HepG2 (cell line): ENCODE results near the gene MTMR6. TPM values are rescaled to one million over a fixed set of nuclear protein-coding genes. Genes with fewer than 3 reads are reported as not detected.

ENCODE experiments used
- ATAC-seq: fragments of 200-7000 bp; cut with Tn5 transposase; 3 replicates; pipeline ENCODE4 v1.9.1; 2020; ENCODE audit warnings: mild to moderate bottlenecking, moderate library complexity
- BruUV-seq: library from RNA; stranded (reverse); fragments of 400-500 nt; replicated peaks from 2 replicates; lab custom pipeline; 2021; lab: Mats Ljungman, UMichigan
- CTCF ChIA-PET: fragments of 300-600 bp; formaldehyde crosslinking; extraction: SDS; loops from one replicate; lab custom pipeline; 2021; ENCODE audit warnings: low total read pairs, inconsistent platforms, low intra/inter-chr PET ratio; lab: Yijun Ruan, JAX
- POLR2A ChIA-PET: fragments of 350-600 bp; sonication (Branson Sonifier 250); formaldehyde crosslinking; loops from one replicate; lab custom pipeline; 2020; ENCODE audit warnings: antibody characterized with exemption, inconsistent platforms; lab: Yijun Ruan, JAX
- DNase-seq: peaks from one replicate; pipeline ENCODE4 v3.0.0-alpha.2; 2015; ENCODE audit warnings: low spot score
- FAIRE-seq: peaks from 3 replicates; lab custom pipeline; 2011; peaks lifted over from hg19 to GRCh38; lab: Jason Lieb, UNC
- H2AFZ ChIP-seq: one replicate; pipeline ENCODE4 v1.6.1; 2011; ENCODE audit warnings: low read length, inconsistent platforms
- H3K27ac ChIP-seq: fragments of 300-600 bp; 3 replicates; pipeline ENCODE4 v1.8.0; 2011; ENCODE audit warnings: mixed run types, mild to moderate bottlenecking, mixed read lengths, low read length, inconsistent platforms; ENCODE audit not compliant: insufficient read depth; ENCODE audit errors: extremely low read length
- H3K27me3 ChIP-seq, 2 experiments: fragments of 200-600 bp in 1 of 2; 2 replicates in 1 of 2; 3 replicates in 1 of 2; pipeline versions ENCODE4 v1.6.0 to v1.8.0; 2011; ENCODE audit warnings: low read length in 2 of 2, mild to moderate bottlenecking in 2 of 2, moderate library complexity in 2 of 2, inconsistent platforms in 1 of 2; ENCODE audit not compliant: insufficient read depth in 2 of 2, control insufficient read depth in 1 of 2
- H3K36me3 ChIP-seq, 2 experiments: fragments of 200-600 bp in 1 of 2; replicated peaks in 1 of 2; 2 replicates in 1 of 2; 3 replicates in 1 of 2; pipeline versions ENCODE4 v1.5.1 to v1.8.0; 2011; ENCODE audit warnings: low read length in 2 of 2, inconsistent platforms in 1 of 2; ENCODE audit not compliant: insufficient read depth in 2 of 2, control insufficient read depth in 1 of 2
- H3K4me1 ChIP-seq: 2 replicates; pipeline ENCODE4 v1.5.1; 2012; ENCODE audit warnings: low read length, inconsistent platforms; ENCODE audit not compliant: insufficient read depth
- H3K4me2 ChIP-seq: 2 replicates; pipeline ENCODE4 v1.6.0; 2011; ENCODE audit warnings: low read depth, low read length, inconsistent platforms
- H3K4me3 ChIP-seq, 3 experiments: fragments of 200-600 bp in 1 of 3; sonication (generic), shearing (Covaris generic) in 1 of 3; replicated peaks in 1 of 3; 2 replicates each; pipeline ENCODE4 v1.5.1; 2011 to 2016; ENCODE audit warnings: low read length in 3 of 3, inconsistent platforms in 2 of 3, low read depth in 2 of 3, mild to moderate bottlenecking in 2 of 3, control low read depth in 1 of 3, mixed read lengths in 1 of 3; ENCODE audit not compliant: insufficient read depth in 1 of 3
- H3K79me2 ChIP-seq: one replicate; pipeline ENCODE4 v1.6.1; 2011; ENCODE audit warnings: low read length, inconsistent platforms; ENCODE audit not compliant: insufficient read depth
- H3K9ac ChIP-seq: 2 replicates; pipeline ENCODE4 v1.6.0; 2011; ENCODE audit warnings: mild to moderate bottlenecking, low read depth, low read length, inconsistent platforms; ENCODE audit not compliant: insufficient read depth
- H3K9me3 ChIP-seq: 2 replicates; pipeline ENCODE4 v1.5.1; 2012; ENCODE audit warnings: mild to moderate bottlenecking, low read length
- H4K20me1 ChIP-seq: 2 replicates; pipeline ENCODE4 v1.6.0; 2011; ENCODE audit warnings: inconsistent platforms, mild to moderate bottlenecking, low read length, moderate library complexity; ENCODE audit not compliant: insufficient read depth
- ATF1 ChIP-seq: IDR thresholded peaks from 2 replicates; pipeline ENCODE4 v1.6.1; 2016; ENCODE audit warnings: mild to moderate bottlenecking, control low read depth
- HNRNPK ChIP-seq: fragments of 200-400 bp; formaldehyde crosslinking; IDR thresholded peaks from 2 replicates; pipeline ENCODE4 v1.6.1; 2018; ENCODE audit warnings: low read length, low read depth, moderate library complexity, mild to moderate bottlenecking; ENCODE audit not compliant: poor library complexity, severe bottlenecking
- KAT7 ChIP-seq: IDR thresholded peaks from 2 replicates; pipeline ENCODE4 v1.6.1; 2018; ENCODE audit warnings: borderline replicate concordance, missing compliant biosample characterization
- MAFK ChIP-seq, 2 experiments: IDR thresholded peaks in 1 of 2; conservative IDR thresholded peaks in 1 of 2; 2 replicates each; pipeline ENCODE4 v1.6.1; 2011; ENCODE audit warnings: improper control_type of control experiment in 2 of 2, low read length in 2 of 2
- RBM22 ChIP-seq: fragments of 200-400 bp; formaldehyde crosslinking; optimal IDR thresholded peaks from 2 replicates; pipeline ENCODE3; 2017; ENCODE audit warnings: mild to moderate bottlenecking, low read length, moderate library complexity
- SNAPC2 ChIP-seq: sonication (generic); formaldehyde crosslinking; IDR thresholded peaks from 2 replicates; pipeline ENCODE4 v1.8.1; 2022; ENCODE audit warnings: mild to moderate bottlenecking, missing genetic modification reagents
- TBX3 ChIP-seq: fragments of 450-650 bp; IDR thresholded peaks from 2 replicates; pipeline ENCODE4 v1.6.1; 2017; ENCODE audit warnings: antibody characterized with exemption, mild to moderate bottlenecking, inconsistent platforms, borderline replicate concordance
- ZNF235 ChIP-seq: sonication (generic); formaldehyde crosslinking; IDR thresholded peaks from 2 replicates; pipeline ENCODE4 v1.8.1; 2023; ENCODE audit warnings: mild to moderate bottlenecking, missing genetic modification reagents, borderline replicate concordance
- ZNF264 ChIP-seq: sonication (generic); formaldehyde crosslinking; IDR thresholded peaks from 2 replicates; pipeline ENCODE4 v1.4.0; 2020; ENCODE audit warnings: missing genetic modification reagents
- ZSCAN21 ChIP-seq: sonication (generic); formaldehyde crosslinking; IDR thresholded peaks from 2 replicates; pipeline ENCODE4 v1.8.0; 2022; ENCODE audit warnings: mild to moderate bottlenecking, missing genetic modification reagents, moderate library complexity, borderline replicate concordance
- WGBS: methylation state at CpG from one replicate; pipeline ENCODE4 v1.1.6; 2017; ENCODE audit warnings: low lambda C conversion rate; 5-methylcytosine and 5-hydroxymethylcytosine counted together
- in situ Hi-C: cut with HindIII; loops from 2 replicates; pipeline ENCODE4 v1.10.0; 2017; ENCODE audit warnings: low pct_unique_long_range_greater_than_20kb; ENCODE audit not compliant: extremely low pct_ligation_motif_present
- intact Hi-C: fragments of 100-400 bp; cut with micrococcal nuclease; formaldehyde crosslinking; loops from one replicate; pipeline ENCODE4 v1.10.0; 2022; ENCODE audit not compliant: unreplicated experiment
- polyA plus RNA-seq, 8 experiments: library from polyadenylated mRNA; depleted of rRNA in 3 of 8; stranded (reverse) in 7 of 8; unstranded in 1 of 8; fragments of >200 nt; fragmentation: Illumina TruSeq in 4 of 8; extraction: Trizol in 4 of 8; gene quantifications; 2 replicates each; pipeline versions ENCODE4 v1.2.1 to v1.2.3, GENCODE V29; 2011 to 2016; ENCODE audit warnings: low read depth in 4 of 8, missing spikeins in 1 of 8, mixed read lengths in 1 of 8; ENCODE audit not compliant: insufficient read depth in 1 of 8
- total RNA-seq, 5 experiments: library from RNA; depleted of rRNA; stranded (reverse); fragments of >200 nt; fragmentation: Illumina TruSeq; extraction: Trizol; gene quantifications; 2 replicates each; pipeline ENCODE4 v1.2.3, GENCODE V29; 2016; ENCODE audit warnings: low read depth in 1 of 5
- TF ChIP-seq, protein P1 (sequence below): sonication (generic); formaldehyde crosslinking; IDR thresholded peaks from 2 replicates; pipeline ENCODE4 v1.5.1; 2020; ENCODE audit warnings: mild to moderate bottlenecking, missing genetic modification reagents, borderline replicate concordance
- TF ChIP-seq, protein P2 (sequence below): IDR thresholded peaks from 2 replicates; pipeline ENCODE4 v1.6.1; 2016; ENCODE audit warnings: low read depth, borderline replicate concordance
- TF ChIP-seq, protein P3 (sequence below): sonication (generic); formaldehyde crosslinking; IDR thresholded peaks from 2 replicates; pipeline ENCODE4 v1.4.0; 2020; ENCODE audit warnings: mild to moderate bottlenecking, missing genetic modification reagents
- TF ChIP-seq, protein P4 (sequence below): sonication (generic); formaldehyde crosslinking; conservative IDR thresholded peaks from 2 replicates; pipeline ENCODE4 v1.4.0; 2020; ENCODE audit warnings: missing genetic modification reagents
- TF ChIP-seq, protein P5 (sequence below): sonication (generic); formaldehyde crosslinking; IDR thresholded peaks from 2 replicates; pipeline ENCODE4 v1.5.1; 2020; ENCODE audit warnings: missing genetic modification reagents, mild to moderate bottlenecking, borderline replicate concordance

The MTMR6 gene
- total and polyA plus RNA-seq, 2 of the 13 experiments (the other 11 are each of a cell fraction or from before 2014, with no cell fraction given), result 3.4 to 7.8 TPM

DNA sequence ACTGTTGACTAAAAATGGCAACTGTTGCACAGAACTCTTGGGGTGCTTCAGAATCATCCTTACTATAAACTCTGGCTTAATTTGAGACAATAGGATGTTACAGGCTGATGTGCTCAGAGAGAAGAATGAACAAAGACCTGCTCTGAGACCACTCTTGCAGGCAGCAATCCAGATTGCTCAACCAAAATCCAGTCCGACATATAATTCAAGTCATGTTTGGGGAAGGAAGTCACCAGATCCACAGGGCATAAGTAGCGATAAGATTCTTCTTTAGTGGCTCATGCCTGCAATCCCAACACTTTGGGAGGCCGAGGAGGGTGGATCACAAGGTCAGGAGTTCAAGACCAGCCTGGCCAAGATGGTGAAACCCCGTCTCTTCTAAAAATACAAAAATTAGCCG, 20.6 kb downstream of the MTMR6 start:
- no peak overlapping the region for H2AFZ ChIP-seq
- peaks cover 8 to 16% of the 10 kb centered on the region in 2 experiments; a peak in 4 of 5 replicates for H3K36me3 ChIP-seq
- in situ Hi-C loops (no loop called here), intact Hi-C loops (no loop called here)
- H3K4me3 ChIP-seq, result no peak overlapping the region
- no peaks in the 10 kb centered on the region for H4K20me1 ChIP-seq
- H3K27me3 ChIP-seq, result no peaks in the 10 kb centered on the region
- no TSS peak for BruUV-seq
- H3K4me1 ChIP-seq, result no peaks in the 10 kb centered on the region
- FAIRE-seq (no peak), DNase-seq (no peak), ATAC-seq (no peak)
- 95% methylated on average over 5 of the region's 5 CpGs for WGBS
- H3K9ac ChIP-seq, result no peak overlapping the region
- no peak overlapping the region for H3K4me2 ChIP-seq
- no peak overlapping the region for H3K27ac ChIP-seq
- H3K9me3 ChIP-seq, result no peaks in the 10 kb centered on the region
- ChIA-PET CTCF (no interaction called here), POLR2A (no interaction called here)
- H3K79me2 ChIP-seq, result no peaks in the 10 kb centered on the region
- TF ChIP-seq, protein P1, sequence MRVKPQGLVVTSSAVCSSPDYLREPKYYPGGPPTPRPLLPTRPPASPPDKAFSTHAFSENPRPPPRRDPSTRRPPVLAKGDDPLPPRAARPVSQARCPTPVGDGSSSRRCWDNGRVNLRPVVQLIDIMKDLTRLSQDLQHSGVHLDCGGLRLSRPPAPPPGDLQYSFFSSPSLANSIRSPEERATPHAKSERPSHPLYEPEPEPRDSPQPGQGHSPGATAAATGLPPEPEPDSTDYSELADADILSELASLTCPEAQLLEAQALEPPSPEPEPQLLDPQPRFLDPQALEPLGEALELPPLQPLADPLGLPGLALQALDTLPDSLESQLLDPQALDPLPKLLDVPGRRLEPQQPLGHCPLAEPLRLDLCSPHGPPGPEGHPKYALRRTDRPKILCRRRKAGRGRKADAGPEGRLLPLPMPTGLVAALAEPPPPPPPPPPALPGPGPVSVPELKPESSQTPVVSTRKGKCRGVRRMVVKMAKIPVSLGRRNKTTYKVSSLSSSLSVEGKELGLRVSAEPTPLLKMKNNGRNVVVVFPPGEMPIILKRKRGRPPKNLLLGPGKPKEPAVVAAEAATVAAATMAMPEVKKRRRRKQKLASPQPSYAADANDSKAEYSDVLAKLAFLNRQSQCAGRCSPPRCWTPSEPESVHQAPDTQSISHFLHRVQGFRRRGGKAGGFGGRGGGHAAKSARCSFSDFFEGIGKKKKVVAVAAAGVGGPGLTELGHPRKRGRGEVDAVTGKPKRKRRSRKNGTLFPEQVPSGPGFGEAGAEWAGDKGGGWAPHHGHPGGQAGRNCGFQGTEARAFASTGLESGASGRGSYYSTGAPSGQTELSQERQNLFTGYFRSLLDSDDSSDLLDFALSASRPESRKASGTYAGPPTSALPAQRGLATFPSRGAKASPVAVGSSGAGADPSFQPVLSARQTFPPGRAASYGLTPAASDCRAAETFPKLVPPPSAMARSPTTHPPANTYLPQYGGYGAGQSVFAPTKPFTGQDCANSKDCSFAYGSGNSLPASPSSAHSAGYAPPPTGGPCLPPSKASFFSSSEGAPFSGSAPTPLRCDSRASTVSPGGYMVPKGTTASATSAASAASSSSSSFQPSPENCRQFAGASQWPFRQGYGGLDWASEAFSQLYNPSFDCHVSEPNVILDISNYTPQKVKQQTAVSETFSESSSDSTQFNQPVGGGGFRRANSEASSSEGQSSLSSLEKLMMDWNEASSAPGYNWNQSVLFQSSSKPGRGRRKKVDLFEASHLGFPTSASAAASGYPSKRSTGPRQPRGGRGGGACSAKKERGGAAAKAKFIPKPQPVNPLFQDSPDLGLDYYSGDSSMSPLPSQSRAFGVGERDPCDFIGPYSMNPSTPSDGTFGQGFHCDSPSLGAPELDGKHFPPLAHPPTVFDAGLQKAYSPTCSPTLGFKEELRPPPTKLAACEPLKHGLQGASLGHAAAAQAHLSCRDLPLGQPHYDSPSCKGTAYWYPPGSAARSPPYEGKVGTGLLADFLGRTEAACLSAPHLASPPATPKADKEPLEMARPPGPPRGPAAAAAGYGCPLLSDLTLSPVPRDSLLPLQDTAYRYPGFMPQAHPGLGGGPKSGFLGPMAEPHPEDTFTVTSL (CRISPR knock-in tag), result no peak
- TF ChIP-seq, protein P2, sequence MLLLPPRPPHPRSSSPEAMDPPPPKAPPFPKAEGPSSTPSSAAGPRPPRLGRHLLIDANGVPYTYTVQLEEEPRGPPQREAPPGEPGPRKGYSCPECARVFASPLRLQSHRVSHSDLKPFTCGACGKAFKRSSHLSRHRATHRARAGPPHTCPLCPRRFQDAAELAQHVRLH (CRISPR knock-in tag), result no peak
- TF ChIP-seq MAFK (conservative IDR thresholded peaks at IDR 0.05 in 1 of 2, IDR thresholded peaks at IDR 0.05 in 1 of 2; ENCODE audit: low read length in 2 of 2), result no peak
- TF ChIP-seq, protein P3, sequence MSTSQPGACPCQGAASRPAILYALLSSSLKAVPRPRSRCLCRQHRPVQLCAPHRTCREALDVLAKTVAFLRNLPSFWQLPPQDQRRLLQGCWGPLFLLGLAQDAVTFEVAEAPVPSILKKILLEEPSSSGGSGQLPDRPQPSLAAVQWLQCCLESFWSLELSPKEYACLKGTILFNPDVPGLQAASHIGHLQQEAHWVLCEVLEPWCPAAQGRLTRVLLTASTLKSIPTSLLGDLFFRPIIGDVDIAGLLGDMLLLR (CRISPR knock-in tag), result no peak
- TF ChIP-seq ZNF264 (CRISPR knock-in tag), result no peak
- TF ChIP-seq KAT7, result no peak
- TF ChIP-seq ATF1 (CRISPR knock-in tag), result no peak
- TF ChIP-seq SNAPC2 (CRISPR knock-in tag), result no peak
- TF ChIP-seq ZNF235, result no peak
- TF ChIP-seq RBM22, result no peak
- TF ChIP-seq HNRNPK, result no peak
- TF ChIP-seq ZSCAN21 (CRISPR knock-in tag), result no peak
- TF ChIP-seq, protein P4, sequence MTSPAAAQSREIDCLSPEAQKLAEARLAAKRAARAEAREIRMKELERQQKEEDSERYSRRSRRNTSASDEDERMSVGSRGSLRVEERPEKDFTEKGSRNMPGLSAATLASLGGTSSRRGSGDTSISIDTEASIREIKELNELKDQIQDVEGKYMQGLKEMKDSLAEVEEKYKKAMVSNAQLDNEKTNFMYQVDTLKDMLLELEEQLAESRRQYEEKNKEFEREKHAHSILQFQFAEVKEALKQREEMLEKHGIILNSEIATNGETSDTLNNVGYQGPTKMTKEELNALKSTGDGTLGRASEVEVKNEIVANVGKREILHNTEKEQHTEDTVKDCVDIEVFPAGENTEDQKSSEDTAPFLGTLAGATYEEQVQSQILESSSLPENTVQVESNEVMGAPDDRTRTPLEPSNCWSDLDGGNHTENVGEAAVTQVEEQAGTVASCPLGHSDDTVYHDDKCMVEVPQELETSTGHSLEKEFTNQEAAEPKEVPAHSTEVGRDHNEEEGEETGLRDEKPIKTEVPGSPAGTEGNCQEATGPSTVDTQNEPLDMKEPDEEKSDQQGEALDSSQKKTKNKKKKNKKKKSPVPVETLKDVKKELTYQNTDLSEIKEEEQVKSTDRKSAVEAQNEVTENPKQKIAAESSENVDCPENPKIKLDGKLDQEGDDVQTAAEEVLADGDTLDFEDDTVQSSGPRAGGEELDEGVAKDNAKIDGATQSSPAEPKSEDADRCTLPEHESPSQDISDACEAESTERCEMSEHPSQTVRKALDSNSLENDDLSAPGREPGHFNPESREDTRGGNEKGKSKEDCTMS, result no peak
- TF ChIP-seq, protein P5, sequence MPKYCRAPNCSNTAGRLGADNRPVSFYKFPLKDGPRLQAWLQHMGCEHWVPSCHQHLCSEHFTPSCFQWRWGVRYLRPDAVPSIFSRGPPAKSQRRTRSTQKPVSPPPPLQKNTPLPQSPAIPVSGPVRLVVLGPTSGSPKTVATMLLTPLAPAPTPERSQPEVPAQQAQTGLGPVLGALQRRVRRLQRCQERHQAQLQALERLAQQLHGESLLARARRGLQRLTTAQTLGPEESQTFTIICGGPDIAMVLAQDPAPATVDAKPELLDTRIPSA, result no peak
- TF ChIP-seq TBX3, result no peak
